H1 (cell line): ENCODE data around the gene CAMTA1. TPM values are rescaled to one million over a fixed set of nuclear protein-coding genes. Genes with fewer than 3 reads are reported as not detected.
A peak's percentile ranks its signal among the peaks of the same experiment; 100 is the strongest.

Source experiments
- POLR2AphosphoS5 ChIP-seq: IDR thresholded peaks from 2 replicates; pipeline ENCODE4 v1.6.1; 2011; ENCODE audit warnings: low read depth, low read length
- polyA plus RNA-seq, 7 experiments: library from polyadenylated mRNA; depleted of rRNA in 3 of 7; stranded (reverse) in 5 of 7; unstranded in 2 of 7; fragments of >200 nt in 5 of 7; fragments of 200-250 nt in 2 of 7; gene quantifications; 1 replicate in 5 of 7; 2 replicates in 1 of 7; 4 replicates in 1 of 7; pipeline versions ENCODE4 v1.2.1 to v1.2.3, GENCODE V29; 2011 to 2013; ENCODE audit warnings: missing spikeins in 2 of 7, mixed read lengths in 2 of 7
- total RNA-seq: library from RNA; stranded (reverse); fragmentation: NEBNext Ultra II Directional; extraction: Animal tissue kit (Norgen Biotek cat#: 25700); gene quantifications from 2 replicates; pipeline ENCODE4 v1.2.1, GENCODE V29; 2021
- TF ChIP-seq, protein P1 (sequence below), 3 experiments: IDR thresholded peaks; 1 replicate in 2 of 3; 2 replicates in 1 of 3; pipeline versions ENCODE4 v1.5.1 to v1.6.1; 2011; ENCODE audit warnings: low read length in 3 of 3, mild to moderate bottlenecking in 3 of 3, inconsistent platforms in 2 of 3, low read depth in 1 of 3, moderate library complexity in 1 of 3; ENCODE audit not compliant: insufficient read depth in 1 of 3; ENCODE audit errors: control extremely low read depth in 1 of 3

Gene CAMTA1
- total and polyA plus RNA-seq, 2 of the 8 experiments (the other 6 are each of a cell fraction or from before 2014, with no cell fraction given), result 65.0 to 119 TPM

DNA sequence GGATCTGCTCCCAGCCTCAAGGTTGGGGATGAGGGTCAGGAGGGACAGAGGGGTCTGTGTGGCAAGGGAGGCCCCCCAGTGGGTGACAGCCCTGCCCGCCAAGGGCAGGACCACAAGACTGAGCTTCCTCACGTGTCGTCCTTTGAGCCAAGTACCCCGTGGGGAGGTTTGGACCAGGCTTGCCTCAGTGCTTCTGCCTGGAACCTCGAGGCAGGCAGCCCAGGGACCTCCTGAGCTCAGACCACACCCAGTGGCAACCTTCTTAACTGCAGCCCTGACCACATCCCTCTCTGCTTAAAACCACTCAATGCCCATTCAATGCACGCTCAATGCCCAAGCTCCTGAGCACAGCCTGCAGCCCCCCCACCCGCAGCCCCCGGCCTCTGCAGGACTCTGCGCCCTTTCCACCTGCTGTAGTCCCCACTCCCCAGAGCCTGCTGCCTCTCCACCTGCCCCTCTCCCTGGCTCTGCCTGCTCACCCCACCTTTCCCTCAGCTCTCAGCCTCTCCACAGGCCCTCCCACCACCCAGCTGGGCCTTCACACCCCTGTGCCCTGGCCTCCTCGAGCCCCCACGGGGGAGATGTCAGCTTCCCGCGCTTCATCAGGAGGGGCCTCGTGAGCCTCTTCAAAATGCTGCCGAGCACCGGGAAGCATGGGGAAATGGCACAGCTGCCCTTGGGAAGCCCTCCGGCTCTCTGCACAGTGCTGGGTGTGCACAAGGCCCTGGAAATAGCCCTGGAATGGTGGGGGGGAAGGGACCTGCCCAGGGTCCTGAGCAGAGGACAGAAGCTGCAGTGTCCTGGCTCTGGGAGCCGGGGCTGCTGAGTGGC lies 856.5 kb downstream of the CAMTA1 start (continued):
- TF ChIP-seq, protein P1, sequence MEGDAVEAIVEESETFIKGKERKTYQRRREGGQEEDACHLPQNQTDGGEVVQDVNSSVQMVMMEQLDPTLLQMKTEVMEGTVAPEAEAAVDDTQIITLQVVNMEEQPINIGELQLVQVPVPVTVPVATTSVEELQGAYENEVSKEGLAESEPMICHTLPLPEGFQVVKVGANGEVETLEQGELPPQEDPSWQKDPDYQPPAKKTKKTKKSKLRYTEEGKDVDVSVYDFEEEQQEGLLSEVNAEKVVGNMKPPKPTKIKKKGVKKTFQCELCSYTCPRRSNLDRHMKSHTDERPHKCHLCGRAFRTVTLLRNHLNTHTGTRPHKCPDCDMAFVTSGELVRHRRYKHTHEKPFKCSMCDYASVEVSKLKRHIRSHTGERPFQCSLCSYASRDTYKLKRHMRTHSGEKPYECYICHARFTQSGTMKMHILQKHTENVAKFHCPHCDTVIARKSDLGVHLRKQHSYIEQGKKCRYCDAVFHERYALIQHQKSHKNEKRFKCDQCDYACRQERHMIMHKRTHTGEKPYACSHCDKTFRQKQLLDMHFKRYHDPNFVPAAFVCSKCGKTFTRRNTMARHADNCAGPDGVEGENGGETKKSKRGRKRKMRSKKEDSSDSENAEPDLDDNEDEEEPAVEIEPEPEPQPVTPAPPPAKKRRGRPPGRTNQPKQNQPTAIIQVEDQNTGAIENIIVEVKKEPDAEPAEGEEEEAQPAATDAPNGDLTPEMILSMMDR (IDR thresholded peaks at IDR 0.05; ENCODE audit: control extremely low read depth in 1 of 3, insufficient read depth in 1 of 3, low read depth in 1 of 3, low read length in 3 of 3), result peak; percentile 7 to 40 (median 21); a peak in 2 of 4 replicates
- no peak for TF ChIP-seq POLR2AphosphoS5
